GM19025 (cell line): ENCODE measurements around the gene SOX14.

ENCODE experiments used
- ATAC-seq: cut with Tn5 transposase; IDR thresholded peaks from one replicate; pipeline ENCODE4 v1.9.1; 2021; ENCODE audit warnings: mild to moderate bottlenecking, low read depth, moderate library complexity; ENCODE audit not compliant: unreplicated experiment

SOX14 gene

DNA sequence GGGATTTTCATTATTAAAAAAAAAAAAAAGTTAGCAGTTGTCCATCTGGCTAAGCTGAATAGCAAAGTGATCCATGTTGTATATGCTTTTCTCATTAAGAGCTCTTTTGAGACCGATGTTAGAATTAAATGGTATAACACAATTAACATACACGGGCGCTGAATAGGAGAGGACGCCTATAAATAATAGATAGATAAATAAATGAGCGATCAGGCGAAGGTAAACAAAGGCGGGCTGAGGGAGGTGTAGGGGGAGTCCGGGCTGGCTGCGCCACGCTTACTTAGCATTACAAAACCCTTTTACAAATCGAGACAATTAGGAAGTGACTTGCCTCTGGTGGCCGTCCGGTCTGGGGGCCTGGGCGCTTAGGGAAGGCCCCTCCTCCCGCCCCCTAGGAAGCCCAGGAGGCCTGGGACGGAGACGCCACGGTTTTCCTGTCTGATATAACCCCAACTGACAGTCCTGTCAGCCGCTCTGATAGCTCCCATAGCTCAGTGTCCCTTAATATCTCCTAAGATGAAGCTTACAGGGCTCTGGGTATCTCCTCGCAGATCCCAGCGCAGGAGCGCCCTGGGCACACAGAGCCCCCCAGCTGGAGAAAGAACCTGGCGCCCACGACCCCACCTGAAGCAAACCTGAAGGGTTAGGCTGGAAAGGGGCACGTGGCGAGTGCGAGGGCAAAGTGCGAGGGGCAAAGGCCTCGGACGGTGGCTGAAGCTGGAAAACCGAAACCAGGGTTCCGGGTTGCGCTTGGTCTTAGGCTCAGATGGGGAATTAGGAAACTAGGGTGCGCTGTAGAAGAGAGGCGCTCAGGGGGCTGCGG lies 3.6 kb downstream of the SOX14 start:
- no peak for ATAC-seq

DNA sequence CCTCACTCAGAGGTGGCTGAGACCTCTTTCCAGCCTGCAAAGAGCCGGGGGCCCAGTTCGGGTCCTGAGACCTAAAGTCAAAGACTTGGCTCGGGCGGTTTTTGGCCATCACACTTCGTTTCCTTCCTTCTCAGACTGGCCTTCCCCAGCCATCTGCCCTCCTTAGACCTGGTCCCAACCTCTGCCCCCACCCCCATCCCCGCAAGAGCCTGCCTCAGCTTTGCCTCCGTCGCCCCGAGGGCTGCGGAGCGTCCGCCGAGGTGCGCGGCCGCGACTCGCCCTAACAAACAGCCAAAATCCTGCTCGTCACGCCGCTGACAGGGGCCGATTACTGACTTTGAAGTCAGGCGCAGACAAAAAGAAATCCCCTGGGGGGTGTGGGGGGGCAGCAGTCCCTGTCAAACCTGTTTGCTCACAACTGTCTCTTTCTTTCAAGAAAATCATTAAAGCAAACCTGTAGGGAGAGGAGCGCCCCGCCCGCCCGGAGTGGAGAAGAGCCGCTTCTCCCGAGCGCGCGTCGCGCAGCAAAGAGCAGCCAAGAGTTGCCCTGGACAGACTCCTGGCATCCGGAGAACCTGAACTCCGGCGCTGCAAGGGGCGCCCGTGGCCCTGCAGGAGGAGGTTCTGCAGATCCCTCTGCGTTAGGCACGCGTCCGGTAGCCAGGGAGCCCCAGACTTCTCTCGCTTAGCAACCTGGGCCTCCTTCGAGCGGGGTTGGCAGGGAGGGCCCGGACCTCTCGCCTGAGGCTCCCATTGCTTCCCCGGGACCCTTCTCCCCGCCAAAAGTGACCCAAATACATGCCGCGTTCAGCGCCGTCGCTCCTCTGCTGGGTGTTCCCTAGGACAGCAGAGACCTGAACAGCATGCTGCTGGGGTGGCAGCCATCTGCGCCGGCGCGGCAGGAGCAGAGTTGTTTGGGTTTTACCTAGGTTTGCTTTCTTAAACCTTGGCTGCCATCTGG lies 4.5 kb downstream of the SOX14 start:
- ATAC-seq, result no peak

GRCh38 chr3:137769322-137770065 lies 5.4 kb downstream of the SOX14 start:
- ATAC-seq, result no peak

- ATAC-seq, result no peak
Observed at GRCh38 chr3:137770066-137770834, 6.1 kb downstream of the SOX14 start.

- no peak for ATAC-seq
Observed at GRCh38 chr3:137770835-137771399, 6.8 kb downstream of the SOX14 start.

DNA sequence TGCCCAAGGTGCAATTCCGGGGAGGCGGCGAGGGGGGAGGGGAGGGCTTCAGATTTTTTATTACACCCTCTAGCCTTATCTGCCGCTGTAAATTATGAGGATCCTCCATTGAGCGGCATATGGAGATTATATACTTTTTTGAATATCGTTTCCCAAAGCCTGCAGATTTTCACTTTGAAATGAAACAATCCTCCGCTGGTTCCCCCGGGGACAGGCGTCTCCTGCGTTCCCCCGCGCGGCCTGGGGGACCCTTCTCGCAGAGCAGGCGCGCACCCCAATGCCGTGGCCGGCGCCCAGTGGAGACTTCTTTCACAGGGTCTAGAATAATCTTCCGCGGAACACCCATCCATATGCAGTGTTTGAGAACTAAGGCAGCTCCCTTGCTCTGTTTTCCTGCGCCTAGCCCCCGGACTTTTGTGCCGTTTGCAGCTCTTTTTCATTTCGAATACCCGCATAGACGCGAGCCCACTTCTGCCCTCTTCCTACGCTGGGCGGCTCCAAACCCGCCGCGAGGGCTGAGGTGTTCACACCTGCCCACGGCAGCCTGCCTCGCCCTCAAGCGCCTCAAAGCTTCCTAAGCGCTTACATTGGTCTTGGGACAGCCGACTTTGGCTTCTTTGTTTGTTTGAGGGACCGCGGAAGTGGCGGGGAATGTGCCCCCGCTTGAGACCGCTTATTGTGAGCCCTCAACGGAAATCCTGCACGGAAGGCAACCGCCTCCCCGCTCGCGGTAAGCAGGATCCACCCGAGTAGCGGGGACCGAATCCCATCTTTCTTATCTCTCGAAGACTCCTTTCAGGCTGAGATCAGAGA lies 7.5 kb downstream of the SOX14 start:
- ATAC-seq, result no peak

DNA sequence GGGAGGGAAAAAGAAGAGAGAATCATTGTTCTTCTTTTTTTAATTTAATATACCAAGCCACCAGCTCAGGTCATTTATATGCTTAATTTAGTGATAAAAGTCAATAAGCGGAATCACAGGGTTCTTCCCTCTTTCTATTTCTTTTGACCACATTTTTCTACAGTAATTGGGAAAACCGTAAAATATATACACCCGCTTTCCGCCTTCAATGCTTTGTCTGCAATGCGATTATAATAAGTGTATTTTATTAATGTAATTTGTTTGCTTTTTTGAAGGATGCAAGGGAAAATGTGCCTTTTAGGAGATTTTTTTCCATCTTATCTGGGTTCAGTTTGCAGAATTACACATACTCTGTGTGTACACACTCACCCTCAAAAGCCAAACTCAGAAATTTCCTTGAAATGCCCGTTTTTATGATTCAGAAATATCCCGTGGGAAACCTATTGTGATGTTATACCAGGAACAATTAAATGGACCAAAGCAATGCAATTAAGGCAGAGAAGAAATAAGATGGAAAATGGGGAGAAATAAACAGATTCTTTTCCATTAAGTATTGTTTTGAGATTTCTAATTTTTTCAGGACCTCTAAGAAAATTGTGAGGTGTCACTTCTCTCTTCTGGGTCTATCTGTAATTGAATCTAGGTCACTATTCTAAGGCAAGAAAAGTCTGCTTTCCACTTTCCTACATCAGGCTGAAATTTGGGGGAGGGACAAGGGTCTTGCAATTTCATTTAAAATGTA lies 8.3 kb downstream of the SOX14 start:
- ATAC-seq, result no peak

- no peak for ATAC-seq
Observed at GRCh38 chr3:137778941-137779340, 14.8 kb downstream of the SOX14 start.

DNA sequence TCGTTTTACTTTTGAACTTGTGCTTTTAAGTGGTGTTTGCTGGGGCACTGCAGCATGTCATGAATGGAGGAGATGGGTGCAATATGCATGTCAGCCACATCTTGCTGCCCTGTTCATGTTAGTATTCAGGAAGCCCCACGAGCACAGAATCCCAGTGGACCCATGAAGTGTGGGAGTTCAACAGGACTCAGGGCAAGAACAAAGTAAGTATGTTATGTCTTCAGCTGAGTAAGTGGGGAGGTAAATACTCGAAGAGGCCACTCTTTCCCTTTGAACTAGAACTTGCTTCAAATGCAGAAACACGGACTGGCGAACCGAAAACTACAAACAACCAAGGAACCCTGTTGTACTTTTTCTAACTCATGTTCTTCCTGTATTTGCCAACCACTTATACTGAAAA lies 23.4 kb downstream of the SOX14 start:
- no peak for ATAC-seq

DNA sequence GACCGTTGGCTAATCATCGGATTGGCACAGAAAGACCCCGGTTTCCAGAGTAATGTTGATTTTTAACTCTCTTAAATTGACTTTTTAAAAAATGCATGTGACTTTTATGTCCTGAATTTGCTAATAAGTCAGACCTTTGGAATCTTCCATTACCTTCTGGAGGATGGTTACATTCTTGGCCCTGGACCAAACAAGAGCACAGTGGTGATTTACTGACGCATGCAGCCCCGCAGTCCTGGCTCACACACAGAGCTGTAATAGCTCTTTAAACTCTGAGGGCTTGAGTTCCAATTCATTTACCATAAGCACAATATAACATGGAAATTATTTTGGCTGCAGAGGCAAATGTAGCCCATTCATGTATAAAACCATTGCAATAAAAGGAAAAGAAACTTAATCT lies 25.1 kb downstream of the SOX14 start:
- ATAC-seq, result no peak

- no peak for ATAC-seq
Observed at GRCh38 chr3:137792626-137793271, 28.6 kb downstream of the SOX14 start.

DNA sequence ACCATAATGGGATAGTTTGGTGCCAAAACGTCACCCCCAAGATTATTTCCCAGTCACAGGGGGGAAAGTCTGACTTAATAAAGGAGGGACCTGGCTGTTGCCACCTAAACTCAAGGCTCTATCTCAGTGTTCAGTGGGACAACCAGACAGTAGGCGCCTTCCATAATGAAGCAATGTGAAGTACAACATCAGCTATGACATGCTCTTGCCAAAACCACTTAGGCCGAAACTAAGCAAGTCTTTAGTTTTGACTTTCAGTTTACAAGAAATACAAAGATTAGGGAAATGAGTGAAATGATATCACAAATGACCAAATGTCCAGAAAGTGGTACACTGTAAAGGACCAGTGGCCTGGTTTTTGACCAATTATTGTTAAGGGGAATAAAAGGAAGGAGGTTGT lies 32.9 kb downstream of the SOX14 start:
- no peak for ATAC-seq

- no peak for ATAC-seq
Observed at GRCh38 chr3:137803215-137803614, 39.1 kb downstream of the SOX14 start.

- no peak for ATAC-seq
Observed at GRCh38 chr3:137807998-137808397, 43.9 kb downstream of the SOX14 start.

DNA sequence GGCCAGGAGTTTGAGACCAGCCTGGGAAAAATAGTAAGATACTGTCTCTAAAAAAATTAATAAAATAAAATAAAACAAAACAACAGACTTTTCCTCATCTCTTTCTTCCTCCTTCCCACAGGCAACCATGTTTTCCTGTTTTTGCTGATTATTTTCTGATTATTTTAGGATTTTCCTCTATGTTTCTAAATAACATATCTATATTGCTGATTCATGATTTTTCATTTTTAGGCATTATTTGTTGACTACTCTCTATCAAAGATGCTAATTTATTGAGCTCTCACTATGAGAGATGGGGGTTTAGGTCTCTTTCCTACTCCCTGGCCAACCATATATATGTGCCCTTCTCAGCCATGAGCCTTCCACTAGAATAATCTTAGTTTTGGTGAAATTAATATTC lies 45.4 kb downstream of the SOX14 start:
- ATAC-seq, result no peak

DNA sequence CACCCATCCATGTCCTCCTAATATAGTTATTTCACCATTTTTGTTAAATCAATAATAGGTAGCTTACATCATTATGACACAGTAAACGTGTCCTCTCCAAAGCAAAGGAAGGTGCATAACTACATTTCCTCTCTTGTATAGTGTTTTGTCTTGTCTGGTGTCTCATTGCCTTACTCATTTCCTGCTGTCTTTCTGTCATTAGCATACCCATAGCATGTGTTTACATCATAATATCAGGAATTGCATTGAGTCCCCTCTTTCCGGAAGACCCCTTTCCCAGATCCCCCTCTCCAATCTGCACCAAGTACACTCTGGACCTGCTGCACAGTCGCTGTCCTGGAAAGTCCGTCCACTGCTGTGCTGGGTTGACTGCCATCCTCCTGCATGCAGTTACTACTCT lies 47.9 kb downstream of the SOX14 start:
- no peak for ATAC-seq

DNA sequence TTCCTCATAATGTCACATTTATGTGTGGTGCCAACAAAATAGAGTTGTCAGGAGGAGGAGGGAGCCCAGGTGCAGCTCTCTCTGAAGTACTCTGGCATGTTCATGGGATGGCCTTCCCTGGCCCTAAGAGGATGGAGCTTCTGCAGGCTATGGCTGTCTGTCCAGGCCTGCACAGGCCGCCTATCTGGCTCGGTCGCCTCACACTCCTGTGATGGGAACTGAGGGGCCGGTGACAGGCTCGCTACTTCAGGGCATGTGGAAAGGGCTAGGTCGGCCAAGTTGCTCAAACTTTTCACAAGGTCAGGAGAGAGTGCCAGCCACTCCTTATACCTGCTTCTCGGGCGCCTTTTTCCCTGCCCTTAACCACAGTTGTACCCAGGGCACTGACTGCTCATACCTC lies 51.1 kb downstream of the SOX14 start:
- no peak for ATAC-seq
